Measurements from ENCODE around the gene CLASRP. TPM values are rescaled to one million over a fixed set of nuclear protein-coding genes. Genes with fewer than 3 reads are reported as not detected.

CLASRP gene
- total and polyA plus RNA-seq, 9 of the 15 experiments (the other 6 are each of a cell fraction or from before 2014, with no cell fraction given): 0.94 to 86.3 (median 44.0) TPM

DNA sequence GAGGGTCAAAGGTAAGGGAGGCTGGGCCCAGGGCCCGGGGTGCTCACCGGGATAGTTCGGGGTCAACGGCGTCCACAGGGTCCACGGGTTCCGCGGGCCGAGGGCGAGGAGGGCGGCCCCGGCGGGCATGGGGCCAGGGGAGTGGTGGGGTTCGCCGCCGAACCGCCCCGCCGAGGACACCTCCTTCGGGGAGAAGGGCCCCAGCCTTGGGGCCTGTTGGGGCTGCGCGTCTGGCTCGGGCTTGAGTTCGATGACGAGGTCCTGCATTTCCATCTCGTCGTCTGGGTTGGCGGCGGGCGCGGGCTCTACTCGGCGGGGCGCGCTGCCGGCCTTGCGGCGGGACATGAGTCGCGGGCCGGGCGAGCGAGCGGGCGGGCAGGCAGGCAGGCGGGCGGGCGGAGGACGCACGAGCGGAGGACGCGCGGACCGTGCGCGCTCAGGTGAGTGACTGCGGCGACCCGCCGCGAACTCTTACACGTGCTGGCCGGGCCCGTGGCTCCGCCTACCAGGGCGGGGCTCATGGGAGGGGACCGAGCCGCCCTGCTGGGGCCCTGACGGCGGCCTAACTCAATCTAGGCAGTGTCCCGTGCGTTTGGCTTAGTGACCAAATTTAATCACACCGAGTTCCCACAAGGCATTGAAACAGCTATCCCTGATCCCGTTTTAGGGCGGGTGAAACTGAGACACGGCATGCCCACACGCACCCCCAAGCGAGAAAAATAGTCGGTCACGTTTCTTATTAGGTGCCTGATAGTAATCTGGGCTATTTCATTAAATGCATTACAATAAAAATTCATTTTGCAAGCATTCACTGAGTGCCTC lies 37.4 kb downstream of the CLASRP start, which contains the start of gene ZNF296 (continued):
- TF ChIP-seq ZBTB9 (CRISPR knock-in tag; IDR thresholded peaks at IDR 0.05): no peak
- 0 out of 2 replicates have a peak, but pooled peaks have one; percentile 4 for TF ChIP-seq STAG1 (CRISPR knock-in tag; IDR thresholded peaks at IDR 0.05; ENCODE audit: borderline replicate concordance)
- TF ChIP-seq E2F6 (IDR thresholded peaks at IDR 0.05; ENCODE audit: borderline replicate concordance in 1 of 2, extremely low read depth in 1 of 2, insufficient read depth in 1 of 2, insufficient read length in 1 of 2, low read depth in 1 of 2, low read length in 1 of 2, poor library complexity in 1 of 2, severe bottlenecking in 1 of 2): peak; percentile 76 to 92
- TF ChIP-seq, protein P1, sequence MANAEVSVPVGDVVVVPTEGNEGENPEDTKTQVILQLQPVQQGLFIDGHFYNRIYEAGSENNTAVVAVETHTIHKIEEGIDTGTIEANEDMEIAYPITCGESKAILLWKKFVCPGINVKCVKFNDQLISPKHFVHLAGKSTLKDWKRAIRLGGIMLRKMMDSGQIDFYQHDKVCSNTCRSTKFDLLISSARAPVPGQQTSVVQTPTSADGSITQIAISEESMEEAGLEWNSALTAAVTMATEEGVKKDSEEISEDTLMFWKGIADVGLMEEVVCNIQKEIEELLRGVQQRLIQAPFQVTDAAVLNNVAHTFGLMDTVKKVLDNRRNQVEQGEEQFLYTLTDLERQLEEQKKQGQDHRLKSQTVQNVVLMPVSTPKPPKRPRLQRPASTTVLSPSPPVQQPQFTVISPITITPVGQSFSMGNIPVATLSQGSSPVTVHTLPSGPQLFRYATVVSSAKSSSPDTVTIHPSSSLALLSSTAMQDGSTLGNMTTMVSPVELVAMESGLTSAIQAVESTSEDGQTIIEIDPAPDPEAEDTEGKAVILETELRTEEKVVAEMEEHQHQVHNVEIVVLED (CRISPR knock-in tag; IDR thresholded peaks at IDR 0.05): peak; percentile 52; the same call in 1 of the 2 replicates
- peak; percentile 32 for TF ChIP-seq MEIS2 (IDR thresholded peaks at IDR 0.05; ENCODE audit: partially characterized antibody)
- TF ChIP-seq ZC3H4 (CRISPR knock-in tag; IDR thresholded peaks at IDR 0.05; ENCODE audit: borderline replicate concordance): no peak; the same call in 1 of the 2 replicates
- TF ChIP-seq KDM5B (IDR thresholded peaks at IDR 0.05; ENCODE audit: insufficient replicate concordance, low read depth, low read length): peak; percentile 18
- peak in 1 of 2 experiments; percentile 59; a peak in 1 of 4 replicates for TF ChIP-seq SRF (CRISPR knock-in tag; IDR thresholded peaks at IDR 0.05)
- peak; percentile 61; the same call in 1 of the 2 replicates for TF ChIP-seq PHF8 (IDR thresholded peaks at IDR 0.05; ENCODE audit: borderline replicate concordance, low read length)
- peak; percentile 57; the same call in 1 of the 2 replicates for TF ChIP-seq FOXP1 (CRISPR knock-in tag; IDR thresholded peaks at IDR 0.05)
- TF ChIP-seq, protein P2, sequence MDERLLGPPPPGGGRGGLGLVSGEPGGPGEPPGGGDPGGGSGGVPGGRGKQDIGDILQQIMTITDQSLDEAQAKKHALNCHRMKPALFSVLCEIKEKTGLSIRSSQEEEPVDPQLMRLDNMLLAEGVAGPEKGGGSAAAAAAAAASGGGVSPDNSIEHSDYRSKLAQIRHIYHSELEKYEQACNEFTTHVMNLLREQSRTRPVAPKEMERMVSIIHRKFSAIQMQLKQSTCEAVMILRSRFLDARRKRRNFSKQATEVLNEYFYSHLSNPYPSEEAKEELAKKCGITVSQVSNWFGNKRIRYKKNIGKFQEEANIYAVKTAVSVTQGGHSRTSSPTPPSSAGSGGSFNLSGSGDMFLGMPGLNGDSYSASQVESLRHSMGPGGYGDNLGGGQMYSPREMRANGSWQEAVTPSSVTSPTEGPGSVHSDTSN (CRISPR knock-in tag; IDR thresholded peaks at IDR 0.05; ENCODE audit: low read depth): 0 out of 2 replicates have a peak, but pooled peaks have one; percentile 34
- TF ChIP-seq, protein P2 (tag; conservative IDR thresholded peaks at IDR 0.05; ENCODE audit: low read depth): no peak
- TF ChIP-seq TBP (optimal IDR thresholded peaks at IDR 0.05; ENCODE audit: low read depth, low read length): peak; percentile 76
- TF ChIP-seq JUN (IDR thresholded peaks at IDR 0.05; ENCODE audit: borderline replicate concordance, low read depth, low read length): no peak
- 0 out of 2 replicates have a peak, but pooled peaks have one; percentile 21 for TF ChIP-seq JUN (CRISPR knock-in tag; IDR thresholded peaks at IDR 0.05; ENCODE audit: borderline replicate concordance)
- no peak; the same call in 1 of the 2 replicates for TF ChIP-seq BRD4 (IDR thresholded peaks at IDR 0.05)
- no peak; the same call in 1 of the 2 replicates for TF ChIP-seq NR2C2 (CRISPR knock-in tag; IDR thresholded peaks at IDR 0.05)
- peak; percentile 84 for TF ChIP-seq NR2C2 (tag; IDR thresholded peaks at IDR 0.05)
- TF ChIP-seq MXI1 (IDR thresholded peaks at IDR 0.05; ENCODE audit: low read depth, low read length): peak; percentile 90
